Measurements from ENCODE around the gene ZBTB17. TPM values are rescaled to one million over a fixed set of nuclear protein-coding genes. Genes with fewer than 3 reads are reported as not detected.

ZBTB17 gene
- total and polyA plus RNA-seq, 9 of the 15 experiments (the other 6 are each of a cell fraction or from before 2014, with no cell fraction given): 1.1 to 53.4 (median 29.6) TPM

GRCh38 chr1:15994590-15995351 is 18.9 kb upstream of the ZBTB17 start (continued):
- TF ChIP-seq AFF4 (CRISPR knock-in tag; IDR thresholded peaks at IDR 0.05) (no peak), NCOA1 (IDR thresholded peaks at IDR 0.05; ENCODE audit: low read depth) (no peak), TCFL5 (CRISPR knock-in tag; conservative IDR thresholded peaks at IDR 0.05) (no peak), CTCF (IDR thresholded peaks at IDR 0.05 in 2 of 3, conservative IDR thresholded peaks at IDR 0.05 in 1 of 3; ENCODE audit: insufficient read depth in 2 of 3, low read depth in 1 of 3, low read length in 3 of 3) (peak; percentile 89 to 96 (median 93)), ESRRA (IDR thresholded peaks at IDR 0.05; ENCODE audit: borderline replicate concordance, low read depth) (no peak; the same call in 1 of the 2 replicates), CHAMP1 (IDR thresholded peaks at IDR 0.05) (no peak), ZNF280B (CRISPR knock-in tag; IDR thresholded peaks at IDR 0.05) (no peak), SAP30 (IDR thresholded peaks at IDR 0.05; ENCODE audit: borderline replicate concordance, insufficient read depth, low read depth, low read length, poor library complexity, severe bottlenecking) (no peak)

Measured in K562 (cell line).